ENCODE data around the gene LSM14A. TPM values are rescaled to one million over a fixed set of nuclear protein-coding genes. Genes with fewer than 3 reads are reported as not detected.

LSM14A gene
- total RNA-seq, 1 donor from 2014 or later, result 76.9 TPM

DNA sequence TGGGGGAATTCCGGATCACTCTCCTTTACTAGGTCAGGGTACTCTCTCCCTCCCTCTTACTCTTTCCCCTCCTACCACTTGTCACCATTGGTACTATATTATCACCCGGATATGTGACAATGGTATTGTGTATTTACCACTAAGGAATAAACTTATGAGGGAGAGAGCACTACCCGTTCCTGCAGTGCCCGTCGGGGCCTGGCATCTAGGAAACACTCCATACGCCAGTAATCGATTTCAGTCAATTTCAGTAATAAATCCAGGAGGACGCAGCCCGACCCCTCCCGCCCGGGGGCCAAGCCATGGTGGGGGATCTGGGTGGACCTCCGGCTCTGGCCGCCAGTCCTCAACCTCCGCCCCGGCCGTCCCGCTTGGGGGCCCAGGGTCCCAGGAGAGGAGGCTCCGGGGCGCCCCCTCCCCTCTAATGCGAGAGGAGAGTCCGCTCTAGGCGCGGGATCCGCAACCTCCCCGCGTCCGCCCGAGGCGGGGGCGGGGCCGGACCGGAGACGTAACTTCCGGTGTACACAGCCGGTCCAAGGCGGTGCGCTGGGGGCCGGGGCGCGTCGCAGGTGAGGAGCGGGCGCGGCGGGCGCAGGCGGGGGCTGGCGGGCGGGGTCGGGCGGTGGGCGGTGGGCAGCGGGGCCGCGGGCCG is 81.9 kb downstream of the LSM14A start, which contains the start of gene GARRE1:
Gene GARRE1, plus strand, starts transcription at position 509 of the 652 bp plus-strand sequence. CDS start 45,920 bp downstream, outside the sequence.
- DNase-seq (ENCODE audit: low read depth), result no peak
- H3K4me3 ChIP-seq (ENCODE audit: low read depth, low read length), result peak within 1 kb of the TSS; percentile 94
- TF ChIP-seq, protein P1, sequence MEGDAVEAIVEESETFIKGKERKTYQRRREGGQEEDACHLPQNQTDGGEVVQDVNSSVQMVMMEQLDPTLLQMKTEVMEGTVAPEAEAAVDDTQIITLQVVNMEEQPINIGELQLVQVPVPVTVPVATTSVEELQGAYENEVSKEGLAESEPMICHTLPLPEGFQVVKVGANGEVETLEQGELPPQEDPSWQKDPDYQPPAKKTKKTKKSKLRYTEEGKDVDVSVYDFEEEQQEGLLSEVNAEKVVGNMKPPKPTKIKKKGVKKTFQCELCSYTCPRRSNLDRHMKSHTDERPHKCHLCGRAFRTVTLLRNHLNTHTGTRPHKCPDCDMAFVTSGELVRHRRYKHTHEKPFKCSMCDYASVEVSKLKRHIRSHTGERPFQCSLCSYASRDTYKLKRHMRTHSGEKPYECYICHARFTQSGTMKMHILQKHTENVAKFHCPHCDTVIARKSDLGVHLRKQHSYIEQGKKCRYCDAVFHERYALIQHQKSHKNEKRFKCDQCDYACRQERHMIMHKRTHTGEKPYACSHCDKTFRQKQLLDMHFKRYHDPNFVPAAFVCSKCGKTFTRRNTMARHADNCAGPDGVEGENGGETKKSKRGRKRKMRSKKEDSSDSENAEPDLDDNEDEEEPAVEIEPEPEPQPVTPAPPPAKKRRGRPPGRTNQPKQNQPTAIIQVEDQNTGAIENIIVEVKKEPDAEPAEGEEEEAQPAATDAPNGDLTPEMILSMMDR (conservative IDR thresholded peaks at IDR 0.05; ENCODE audit: low read depth, low read length), result no peak

DNA sequence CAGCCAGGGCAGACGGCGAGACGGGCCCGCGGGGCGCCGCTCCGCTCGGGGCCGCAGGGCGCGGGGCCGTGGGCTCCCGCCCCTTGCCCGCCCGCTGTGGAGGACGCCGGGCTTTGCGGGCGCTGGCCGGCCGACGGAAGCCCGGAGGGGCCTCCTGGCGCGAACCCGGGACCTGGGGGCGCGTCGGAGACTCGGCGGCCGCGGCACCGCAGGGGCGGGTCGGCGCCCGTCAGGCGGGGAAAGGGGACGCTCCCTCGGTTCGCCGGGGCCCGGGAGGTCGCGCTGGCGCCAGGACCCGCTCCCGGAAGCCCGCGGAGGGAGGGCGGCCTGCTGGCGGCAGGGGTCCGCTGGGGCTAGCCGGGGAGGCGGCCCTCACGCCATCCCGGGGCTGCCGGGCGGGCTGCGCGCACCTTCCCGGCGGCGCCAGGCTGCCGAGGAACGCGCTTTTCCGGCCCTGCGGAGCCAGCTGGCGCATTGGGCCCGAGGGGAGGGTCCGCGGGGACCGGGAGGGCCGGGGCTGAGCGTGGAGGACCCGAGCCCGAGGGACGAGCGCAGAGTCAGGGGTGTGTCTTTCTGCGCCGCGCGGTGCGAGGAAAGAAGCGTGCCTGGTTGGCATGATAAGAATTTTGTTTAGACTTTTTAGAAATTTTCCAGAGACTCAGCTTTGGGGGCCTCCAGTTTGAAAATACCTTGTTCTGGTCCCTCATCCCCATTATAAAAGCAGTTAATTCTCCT is 82.6 kb downstream of the LSM14A start:
- no peak for DNase-seq (ENCODE audit: low read depth)
- TF ChIP-seq, protein P1 (conservative IDR thresholded peaks at IDR 0.05; ENCODE audit: low read depth, low read length), result no peak
- peak overlapping the region; percentile 94 for H3K4me3 ChIP-seq (ENCODE audit: low read depth, low read length)

DNA sequence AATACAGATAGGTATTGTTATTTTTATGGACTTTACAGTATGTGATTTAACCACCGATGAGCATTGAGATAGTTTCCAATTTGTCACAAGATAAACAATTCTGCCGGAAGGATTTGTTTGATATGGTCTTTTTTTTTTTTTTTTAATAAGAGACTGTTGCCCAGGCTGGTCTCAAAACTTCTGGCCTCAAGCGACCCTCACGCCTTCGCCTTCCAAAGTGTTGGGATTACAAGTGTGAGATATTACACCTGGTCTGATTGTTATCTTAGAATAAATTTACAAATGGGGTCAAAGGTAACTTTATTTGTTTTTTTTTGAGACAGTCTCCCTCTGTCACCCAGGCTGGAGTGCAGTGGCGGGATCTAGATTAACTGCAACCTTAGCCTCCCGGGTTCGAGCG is 83.2 kb downstream of the LSM14A start:
- TF ChIP-seq, protein P1 (conservative IDR thresholded peaks at IDR 0.05; ENCODE audit: low read depth, low read length), result no peak
- DNase-seq (ENCODE audit: low read depth), result no peak
- peak overlapping the region; percentile 94 for H3K4me3 ChIP-seq (ENCODE audit: low read depth, low read length)

DNA sequence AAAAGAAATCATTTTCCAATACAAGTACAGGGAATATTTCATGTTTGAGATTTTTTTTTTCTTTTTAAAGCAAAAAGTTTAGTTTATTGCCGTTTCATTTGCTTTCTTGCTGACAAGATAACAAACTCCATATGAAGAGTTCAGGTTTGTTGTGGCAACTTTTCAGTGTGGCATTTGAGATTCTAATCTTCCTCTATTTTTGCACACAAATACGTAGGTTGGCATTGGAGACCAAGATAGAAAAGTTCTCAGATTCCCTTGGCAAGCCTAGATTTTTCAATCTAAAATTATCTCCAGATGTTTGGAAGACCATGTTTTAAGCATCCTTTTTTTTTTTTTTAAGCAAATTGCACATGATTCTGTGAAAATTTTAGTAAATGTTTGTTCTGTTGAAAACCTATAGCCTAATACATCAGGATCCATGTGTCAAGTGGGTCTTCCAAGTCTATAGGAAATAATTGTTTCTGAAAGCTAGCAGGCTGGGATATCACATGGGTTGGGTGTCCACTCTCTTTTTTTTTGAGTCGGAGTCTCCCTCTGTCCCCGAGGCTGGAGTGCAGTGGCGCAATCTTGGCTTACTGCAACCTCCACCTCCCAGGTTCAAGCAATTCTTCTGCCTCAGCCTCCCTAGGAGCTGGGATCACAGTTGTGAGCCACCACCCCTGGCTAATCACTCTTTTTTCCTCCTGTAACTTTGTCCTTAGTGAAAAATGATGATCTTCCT is 84.7 kb downstream of the LSM14A start:
- TF ChIP-seq, protein P1 (conservative IDR thresholded peaks at IDR 0.05; ENCODE audit: low read depth, low read length), result no peak
- no peak for DNase-seq (ENCODE audit: low read depth)
- no peak overlapping the region for H3K4me3 ChIP-seq (ENCODE audit: low read depth, low read length)

DNA sequence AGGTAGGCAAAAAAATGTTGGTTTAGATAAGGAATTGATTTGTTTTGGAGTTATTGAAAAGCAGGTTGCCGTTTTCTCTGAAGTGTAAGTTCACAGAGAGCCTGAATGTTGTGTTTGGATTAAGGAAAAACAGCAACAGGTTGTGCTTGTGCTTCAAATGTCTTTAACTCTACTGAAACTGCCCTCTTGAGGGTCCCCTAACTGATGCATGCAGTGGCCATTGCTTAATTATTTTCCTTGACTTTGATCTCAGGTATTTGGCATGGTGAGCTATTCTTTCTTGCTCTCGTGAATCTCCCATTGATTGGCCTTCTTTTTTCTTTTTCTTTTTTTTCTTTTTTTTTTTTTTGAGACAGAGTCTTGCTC is 85.2 kb downstream of the LSM14A start:
- TF ChIP-seq, protein P1 (conservative IDR thresholded peaks at IDR 0.05; ENCODE audit: low read depth, low read length), result no peak
- H3K4me3 ChIP-seq (ENCODE audit: low read depth, low read length), result no peak overlapping the region
- no peak for DNase-seq (ENCODE audit: low read depth)

DNA sequence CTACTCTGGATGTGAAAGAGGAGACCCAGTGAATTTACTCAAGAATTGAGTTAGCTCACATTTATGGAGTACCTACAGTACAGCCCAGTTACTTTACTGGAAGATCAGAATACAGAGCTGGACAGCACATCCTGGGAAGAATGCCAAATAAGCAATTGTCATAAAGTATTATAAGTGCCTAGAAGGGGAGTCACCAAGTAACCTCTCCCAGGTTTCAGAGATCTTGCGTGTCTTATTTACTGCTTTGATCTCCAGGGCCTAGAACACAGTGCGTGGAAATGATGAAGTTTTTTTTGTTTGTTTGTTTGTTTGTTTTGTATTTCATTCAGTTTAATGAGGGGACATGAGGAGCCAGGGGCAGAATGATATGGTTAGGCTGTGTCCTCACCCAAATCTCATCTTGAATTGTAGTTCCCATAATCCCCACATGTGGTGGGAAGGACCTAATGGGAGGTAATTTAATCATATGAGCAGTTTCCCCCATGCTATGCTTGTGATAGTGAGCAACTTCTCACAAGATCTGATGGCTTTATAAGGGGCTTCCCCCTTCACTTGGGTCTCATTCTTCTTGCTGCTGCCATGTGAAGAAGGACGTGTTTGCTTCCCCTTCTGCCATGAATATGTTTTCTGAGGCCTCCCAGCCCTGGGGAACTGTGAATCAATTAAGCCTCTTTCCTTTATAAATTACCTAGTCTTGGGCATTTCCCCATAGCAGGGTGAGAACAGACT is 87.2 kb downstream of the LSM14A start:
- TF ChIP-seq, protein P1 (conservative IDR thresholded peaks at IDR 0.05; ENCODE audit: low read depth, low read length), result no peak
- no peak overlapping the region for H3K4me3 ChIP-seq (ENCODE audit: low read depth, low read length)
- DNase-seq (ENCODE audit: low read depth), result no peak
